Astrocyte of the cerebellum (primary cell): ENCODE measurements around the gene CORO2A.

Experiments
- DNase-seq: peaks from one replicate; pipeline ENCODE4 v3.0.0-alpha.2; 2011; ENCODE audit warnings: low read depth
- H3K4me3 ChIP-seq: 2 replicates; pipeline ENCODE4 v1.5.1; 2011; ENCODE audit warnings: mild to moderate bottlenecking, low read depth, low read length, moderate library complexity
- CTCF ChIP-seq: IDR thresholded peaks from 2 replicates; pipeline ENCODE4 v1.5.1; 2012; ENCODE audit warnings: low read length, low read depth, moderate library complexity, mild to moderate bottlenecking; ENCODE audit errors: missing control alignments
- in situ Hi-C: cut with HindIII; loops from 2 replicates; pipeline ENCODE4 v1.10.0; 2017; ENCODE audit warnings: low sequenced_read_pairs

CORO2A gene

DNA sequence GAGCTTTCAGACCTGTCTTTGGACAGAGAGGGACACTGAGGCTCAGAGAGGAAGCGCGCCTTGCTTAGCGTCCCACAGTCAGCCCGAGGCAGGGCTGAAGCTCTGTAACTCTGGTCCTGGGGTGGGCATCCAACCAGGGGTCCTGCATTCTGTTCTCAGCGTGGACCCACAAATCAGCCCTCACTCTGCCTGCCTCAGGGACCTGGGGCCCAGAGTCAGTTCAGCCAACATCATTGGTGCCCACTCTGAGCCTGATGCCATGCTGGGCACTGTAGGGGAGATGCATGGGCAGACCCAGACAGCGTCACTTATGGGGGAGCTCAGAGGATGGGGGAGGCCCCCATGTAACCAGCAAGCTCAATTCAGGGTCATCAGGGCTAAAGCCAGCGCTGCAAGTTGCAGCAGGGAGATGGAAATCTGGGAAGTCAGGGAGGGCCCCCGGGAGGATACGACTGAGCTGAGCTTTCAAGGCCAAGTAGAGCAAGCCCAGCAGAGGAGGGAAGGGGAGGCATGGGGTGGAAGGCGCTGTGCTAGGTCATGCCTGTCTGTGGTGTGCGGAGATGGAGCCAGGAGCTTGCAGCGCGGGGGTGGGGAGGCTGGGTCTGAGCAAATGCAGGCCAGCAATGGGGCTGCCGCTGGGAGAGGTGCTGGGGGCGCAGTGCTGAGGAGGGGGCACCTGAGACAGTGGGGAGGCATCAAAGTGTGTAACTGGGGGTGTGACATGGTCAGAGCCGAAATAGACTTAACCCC is 21.1 kb downstream of the CORO2A start:
- no peak for TF ChIP-seq CTCF
- in situ Hi-C loops = no loop called here
- no peak for DNase-seq
- no peak overlapping the region for H3K4me3 ChIP-seq

- no peak for TF ChIP-seq CTCF
- DNase-seq = no peak
- H3K4me3 ChIP-seq = no peak overlapping the region
- in situ Hi-C loops = no loop called here
These were observed 23.4 kb downstream of the CORO2A start for GRCh38 chr9:98168941-98169488.

DNA sequence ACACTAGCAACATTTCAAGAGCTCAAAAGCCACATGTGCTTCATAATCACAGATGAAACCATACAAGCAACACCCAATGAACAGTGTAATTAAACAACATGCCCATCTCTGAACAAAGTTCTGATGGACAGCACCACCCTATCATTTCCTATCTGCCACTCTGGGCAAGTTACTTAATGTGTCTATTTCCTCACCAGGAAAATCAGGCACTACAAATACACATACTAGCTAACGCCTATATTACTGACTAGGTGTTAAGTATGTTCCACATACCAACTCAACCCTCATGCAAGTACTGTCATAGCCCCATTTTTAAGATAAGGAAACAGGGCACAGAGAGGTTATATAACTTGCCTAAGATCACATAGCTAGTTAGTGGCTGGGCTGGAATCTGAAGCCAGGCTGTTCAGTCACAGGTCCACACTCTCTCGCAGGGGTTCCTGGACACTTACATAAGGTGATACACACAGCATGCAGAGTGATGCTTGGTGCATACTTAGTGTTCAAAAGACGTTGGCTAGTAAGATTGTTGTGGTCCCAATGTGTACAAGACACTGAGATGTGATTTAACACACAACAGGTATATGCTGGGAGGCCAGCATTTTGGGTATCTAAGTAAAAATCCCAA is 24.2 kb downstream of the CORO2A start:
- in situ Hi-C loops = no loop called here
- no peak overlapping the region for H3K4me3 ChIP-seq
- DNase-seq = no peak
- no peak for TF ChIP-seq CTCF

DNA sequence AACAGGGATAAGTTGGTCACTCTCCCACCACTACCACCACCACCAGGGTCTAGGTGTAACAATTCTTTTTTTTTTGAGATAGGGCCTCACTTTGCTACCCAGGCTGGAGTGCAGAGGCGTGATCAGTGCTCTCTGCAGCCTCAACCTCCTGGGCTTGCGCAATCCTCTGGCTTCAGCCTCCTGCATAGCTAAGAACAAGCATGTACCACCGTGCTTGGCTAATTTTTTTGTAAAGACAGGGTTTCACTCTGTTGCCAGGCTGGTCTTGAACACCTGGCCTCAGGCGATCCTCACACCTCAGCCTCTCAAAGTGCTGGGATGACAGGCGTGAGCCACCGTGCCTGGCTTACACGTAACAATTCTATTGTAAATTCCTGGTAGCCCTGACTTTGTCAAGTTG is 27.5 kb downstream of the CORO2A start:
- in situ Hi-C loops = no loop called here
- H3K4me3 ChIP-seq = no peak overlapping the region
- no peak for TF ChIP-seq CTCF
- DNase-seq = no peak

- TF ChIP-seq CTCF = no peak
- no peak overlapping the region for H3K4me3 ChIP-seq
- DNase-seq = no peak
- in situ Hi-C loops = no loop called here
These were observed 29.8 kb downstream of the CORO2A start for GRCh38 chr9:98162613-98163012.

- in situ Hi-C loops = no loop called here
- no peak for TF ChIP-seq CTCF
- no peak overlapping the region for H3K4me3 ChIP-seq
- no peak for DNase-seq
These were observed 30.6 kb downstream of the CORO2A start for GRCh38 chr9:98161851-98162250.
